Glutamatergic neuron (in vitro differentiated cells): ENCODE results near the gene CDK5RAP2. TPM values are rescaled to one million over a fixed set of nuclear protein-coding genes. Genes with fewer than 3 reads are reported as not detected.
A peak's percentile ranks its signal among the peaks of the same experiment; 100 is the strongest.

Experiments used
- DNase-seq: peaks from one replicate; pipeline ENCODE4 v3.0.0; 2022
- H3K27ac Mint-ChIP-seq: one replicate; pipeline ENCODE4 v1.8.0; 2020; ENCODE audit warnings: mild to moderate bottlenecking, mixed read lengths, inconsistent platforms; ENCODE audit not compliant: unreplicated experiment
- H3K27me3 Mint-ChIP-seq: one replicate; pipeline ENCODE4 v1.8.0; 2020; ENCODE audit warnings: mild to moderate bottlenecking, moderate library complexity, mixed read lengths, inconsistent platforms; ENCODE audit not compliant: unreplicated experiment
- H3K36me3 Mint-ChIP-seq: one replicate; pipeline ENCODE4 v1.8.0; 2020; ENCODE audit warnings: mild to moderate bottlenecking, mixed read lengths, inconsistent platforms; ENCODE audit not compliant: unreplicated experiment
- H3K4me1 Mint-ChIP-seq: one replicate; pipeline ENCODE4 v1.8.0; 2020; ENCODE audit warnings: mild to moderate bottlenecking, low read depth, mixed read lengths, inconsistent platforms; ENCODE audit not compliant: unreplicated experiment
- H3K4me3 Mint-ChIP-seq: one replicate; pipeline ENCODE4 v1.8.0; 2020; ENCODE audit warnings: mild to moderate bottlenecking, mixed read lengths, inconsistent platforms; ENCODE audit not compliant: unreplicated experiment
- H3K9me3 Mint-ChIP-seq: one replicate; pipeline ENCODE4 v1.8.0; 2020; ENCODE audit warnings: mild to moderate bottlenecking, moderate library complexity, mixed read lengths, inconsistent platforms; ENCODE audit not compliant: unreplicated experiment
- total RNA-seq: library from RNA; stranded (reverse); fragmentation: NEBNext Ultra II Directional; extraction: Animal tissue kit (Norgen Biotek cat#: 25700); gene quantifications from one replicate; pipeline ENCODE4 v1.2.1, GENCODE V29; 2021; ENCODE audit not compliant: unreplicated experiment
- TF ChIP-seq, protein P1 (sequence below): fragments of 200-600 bp; sonication (generic); IDR thresholded peaks from one replicate; pipeline ENCODE4 v1.5.0; 2021; ENCODE audit not compliant: partially characterized antibody, unreplicated experiment

The CDK5RAP2 gene
- total RNA-seq, 1 donor from 2014 or later, result 53.2 TPM

DNA sequence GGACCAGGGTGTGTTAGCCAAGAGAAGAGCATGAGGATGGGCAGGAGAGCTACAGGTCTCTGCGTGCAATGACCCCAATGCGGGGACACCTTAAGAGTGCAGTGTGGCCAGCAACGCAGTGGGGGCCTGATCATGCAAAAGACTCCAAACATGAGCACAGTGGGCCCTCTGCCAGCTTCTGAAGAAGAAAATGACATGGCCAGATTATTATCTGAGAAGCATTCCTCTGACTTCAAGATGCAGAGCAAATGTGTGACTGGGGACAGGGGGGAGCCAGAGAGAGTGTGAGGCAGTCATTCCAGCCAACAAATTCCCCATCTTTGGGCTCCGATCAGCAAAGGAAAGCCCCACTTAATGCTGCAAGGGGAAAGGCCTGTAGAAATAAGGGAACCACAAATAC is 229.4 kb downstream of the CDK5RAP2 start:
- peaks cover 3% of the 10 kb centered on the region for H3K36me3 Mint-ChIP-seq
- H3K27me3 Mint-ChIP-seq, result peaks cover 5% of the 10 kb centered on the region
- H3K4me3 Mint-ChIP-seq, result no peak overlapping the region
- no peak for DNase-seq
- H3K9me3 Mint-ChIP-seq, result no peaks in the 10 kb centered on the region
- no peak overlapping the region for H3K27ac Mint-ChIP-seq
- TF ChIP-seq, protein P1, sequence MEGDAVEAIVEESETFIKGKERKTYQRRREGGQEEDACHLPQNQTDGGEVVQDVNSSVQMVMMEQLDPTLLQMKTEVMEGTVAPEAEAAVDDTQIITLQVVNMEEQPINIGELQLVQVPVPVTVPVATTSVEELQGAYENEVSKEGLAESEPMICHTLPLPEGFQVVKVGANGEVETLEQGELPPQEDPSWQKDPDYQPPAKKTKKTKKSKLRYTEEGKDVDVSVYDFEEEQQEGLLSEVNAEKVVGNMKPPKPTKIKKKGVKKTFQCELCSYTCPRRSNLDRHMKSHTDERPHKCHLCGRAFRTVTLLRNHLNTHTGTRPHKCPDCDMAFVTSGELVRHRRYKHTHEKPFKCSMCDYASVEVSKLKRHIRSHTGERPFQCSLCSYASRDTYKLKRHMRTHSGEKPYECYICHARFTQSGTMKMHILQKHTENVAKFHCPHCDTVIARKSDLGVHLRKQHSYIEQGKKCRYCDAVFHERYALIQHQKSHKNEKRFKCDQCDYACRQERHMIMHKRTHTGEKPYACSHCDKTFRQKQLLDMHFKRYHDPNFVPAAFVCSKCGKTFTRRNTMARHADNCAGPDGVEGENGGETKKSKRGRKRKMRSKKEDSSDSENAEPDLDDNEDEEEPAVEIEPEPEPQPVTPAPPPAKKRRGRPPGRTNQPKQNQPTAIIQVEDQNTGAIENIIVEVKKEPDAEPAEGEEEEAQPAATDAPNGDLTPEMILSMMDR, result no peak
- H3K4me1 Mint-ChIP-seq, result peaks cover 4% of the 10 kb centered on the region

GRCh38 chr9:120348951-120349429 is 231.0 kb downstream of the CDK5RAP2 start:
- Mint-ChIP-seq H3K9me3 (no peaks in the 10 kb centered on the region), H3K4me1 (peaks cover 4% of the 10 kb centered on the region), H3K4me3 (no peak overlapping the region), H3K27ac (no peak overlapping the region), H3K27me3 (peaks cover 5% of the 10 kb centered on the region), H3K36me3 (no peaks in the 10 kb centered on the region)
- DNase-seq, result peak; percentile 64
- TF ChIP-seq, protein P1, result peak; percentile 73

GRCh38 chr9:120345379-120345778 is 234.6 kb downstream of the CDK5RAP2 start:
- DNase-seq, result no peak
- no peak overlapping the region for H3K4me3 Mint-ChIP-seq
- TF ChIP-seq, protein P1, result no peak
- H3K36me3 Mint-ChIP-seq, result no peaks in the 10 kb centered on the region
- no peaks in the 10 kb centered on the region for H3K9me3 Mint-ChIP-seq
- peaks cover 4% of the 10 kb centered on the region for H3K4me1 Mint-ChIP-seq
- H3K27ac Mint-ChIP-seq, result no peak overlapping the region
- peaks cover 3% of the 10 kb centered on the region for H3K27me3 Mint-ChIP-seq

DNA sequence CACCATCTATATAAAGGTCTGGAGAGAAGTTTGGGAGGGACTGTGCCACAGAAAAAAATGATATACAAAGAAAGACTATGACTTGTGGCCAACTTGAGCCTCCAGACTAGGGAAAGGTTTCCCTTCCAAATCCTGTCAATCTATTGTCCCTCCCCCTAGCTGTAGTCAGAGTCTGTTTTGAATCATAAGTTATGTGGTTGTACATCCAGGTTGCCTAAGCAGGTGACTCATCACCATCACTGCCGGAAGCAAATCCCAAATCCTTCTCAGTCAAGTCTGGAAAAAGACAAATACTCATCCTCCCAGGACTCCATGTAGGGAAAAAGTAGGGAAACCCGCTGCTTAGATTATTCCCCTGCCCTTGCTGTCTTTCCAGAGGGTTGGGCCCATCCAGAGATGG is 235.7 kb downstream of the CDK5RAP2 start:
- TF ChIP-seq, protein P1, result no peak
- no peak overlapping the region for H3K27ac Mint-ChIP-seq
- no peak for DNase-seq
- H3K9me3 Mint-ChIP-seq, result no peaks in the 10 kb centered on the region
- no peaks in the 10 kb centered on the region for H3K36me3 Mint-ChIP-seq
- no peak overlapping the region for H3K4me3 Mint-ChIP-seq
- peaks cover 4% of the 10 kb centered on the region for H3K4me1 Mint-ChIP-seq
- no peaks in the 10 kb centered on the region for H3K27me3 Mint-ChIP-seq

DNA sequence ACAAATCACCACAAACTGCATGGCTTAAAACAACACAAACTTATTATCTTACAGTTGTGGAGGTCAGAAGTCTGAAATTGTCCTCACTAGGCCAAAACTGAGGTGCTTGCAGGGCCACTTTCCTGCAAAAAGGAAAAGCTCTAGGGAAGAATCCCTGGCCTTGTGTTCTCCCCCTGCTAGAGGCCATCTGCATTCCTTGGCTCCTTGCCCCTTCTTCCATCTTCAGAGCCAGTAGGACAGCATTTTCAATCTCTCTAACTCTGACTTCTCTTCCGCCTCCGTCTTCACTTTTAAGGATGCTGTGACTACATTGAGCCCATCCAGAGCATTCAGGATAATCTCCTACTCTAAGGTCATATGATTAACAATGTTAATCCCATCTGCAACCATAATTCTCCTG is 236.6 kb downstream of the CDK5RAP2 start:
- H3K4me1 Mint-ChIP-seq, result no peaks in the 10 kb centered on the region
- no peak for DNase-seq
- no peaks in the 10 kb centered on the region for H3K9me3 Mint-ChIP-seq
- no peak overlapping the region for H3K27ac Mint-ChIP-seq
- no peak overlapping the region for H3K4me3 Mint-ChIP-seq
- TF ChIP-seq, protein P1, result no peak
- no peaks in the 10 kb centered on the region for H3K36me3 Mint-ChIP-seq
- peaks cover 2% of the 10 kb centered on the region for H3K27me3 Mint-ChIP-seq

Other genes with a start within 250 kb of the CDK5RAP2 start
- 25.4 TPM for gene MEGF9, start 134.3 kb upstream of the CDK5RAP2 start, total RNA-seq
- 67.2 TPM for gene FBXW2, start 213.2 kb upstream of the CDK5RAP2 start, total RNA-seq